Measurements from ENCODE around the gene RASIP1.
A peak's percentile ranks its signal among the peaks of the same experiment; 100 is the strongest.
"Not testable (repeated sequence)": the region's sequence is repeated elsewhere in the genome, so short reads cannot be mapped to it uniquely, and the experiment has no call there.

Gene RASIP1, protein sequence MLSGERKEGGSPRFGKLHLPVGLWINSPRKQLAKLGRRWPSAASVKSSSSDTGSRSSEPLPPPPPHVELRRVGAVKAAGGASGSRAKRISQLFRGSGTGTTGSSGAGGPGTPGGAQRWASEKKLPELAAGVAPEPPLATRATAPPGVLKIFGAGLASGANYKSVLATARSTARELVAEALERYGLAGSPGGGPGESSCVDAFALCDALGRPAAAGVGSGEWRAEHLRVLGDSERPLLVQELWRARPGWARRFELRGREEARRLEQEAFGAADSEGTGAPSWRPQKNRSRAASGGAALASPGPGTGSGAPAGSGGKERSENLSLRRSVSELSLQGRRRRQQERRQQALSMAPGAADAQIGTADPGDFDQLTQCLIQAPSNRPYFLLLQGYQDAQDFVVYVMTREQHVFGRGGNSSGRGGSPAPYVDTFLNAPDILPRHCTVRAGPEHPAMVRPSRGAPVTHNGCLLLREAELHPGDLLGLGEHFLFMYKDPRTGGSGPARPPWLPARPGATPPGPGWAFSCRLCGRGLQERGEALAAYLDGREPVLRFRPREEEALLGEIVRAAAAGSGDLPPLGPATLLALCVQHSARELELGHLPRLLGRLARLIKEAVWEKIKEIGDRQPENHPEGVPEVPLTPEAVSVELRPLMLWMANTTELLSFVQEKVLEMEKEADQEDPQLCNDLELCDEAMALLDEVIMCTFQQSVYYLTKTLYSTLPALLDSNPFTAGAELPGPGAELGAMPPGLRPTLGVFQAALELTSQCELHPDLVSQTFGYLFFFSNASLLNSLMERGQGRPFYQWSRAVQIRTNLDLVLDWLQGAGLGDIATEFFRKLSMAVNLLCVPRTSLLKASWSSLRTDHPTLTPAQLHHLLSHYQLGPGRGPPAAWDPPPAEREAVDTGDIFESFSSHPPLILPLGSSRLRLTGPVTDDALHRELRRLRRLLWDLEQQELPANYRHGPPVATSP

DNA sequence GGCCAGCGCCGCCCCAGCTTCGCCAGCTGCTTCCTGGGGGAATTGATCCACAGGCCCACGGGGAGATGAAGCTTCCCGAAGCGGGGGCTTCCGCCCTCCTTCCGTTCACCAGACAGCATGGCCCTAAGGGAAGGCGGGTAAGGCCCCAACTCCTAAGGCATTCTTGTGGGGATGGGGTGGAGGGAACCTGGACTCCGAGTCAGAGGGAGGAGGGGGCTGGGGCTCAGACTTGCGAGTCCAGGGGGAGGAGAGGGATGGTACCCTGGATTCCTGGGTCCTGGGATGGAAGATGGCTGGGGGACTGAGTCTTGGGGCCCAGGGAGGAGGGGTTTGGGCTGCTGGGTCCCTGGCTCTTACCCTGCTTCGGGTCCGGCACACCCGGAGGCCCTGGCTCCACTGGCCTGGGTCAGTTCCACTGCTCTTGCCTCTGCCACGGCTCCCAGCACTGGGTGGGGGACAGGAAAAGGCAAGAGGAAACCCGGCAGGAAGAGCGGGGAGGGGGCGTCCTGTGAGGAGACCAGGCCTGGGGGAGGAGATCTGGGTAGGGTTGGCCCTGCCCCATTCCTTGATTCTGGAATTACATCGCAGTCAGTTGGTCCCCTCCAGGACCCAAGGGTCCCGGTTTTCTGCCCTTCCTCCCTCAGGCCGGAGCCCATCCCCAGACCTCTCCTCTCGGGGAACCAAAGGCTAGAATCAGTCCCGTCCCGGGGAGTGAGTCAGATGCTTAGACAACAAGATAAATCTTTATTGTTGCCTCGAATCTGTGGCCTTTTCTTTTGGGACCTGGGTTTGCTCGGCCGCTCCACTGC, at the start of gene RASIP1:
Gene RASIP1 (minus strand): TSS at position 447 of the 809 bp plus-strand sequence. CDS start 328 bp downstream, at position 119.
- DNase-seq, result no peak

GRCh38 chr19:48787331-48787730, 46.9 kb upstream of the RASIP1 start:
- DNase-seq, result not testable (repeated sequence)

- not testable (repeated sequence) for DNase-seq
Measured at GRCh38 chr19:48786422-48786821, 46.0 kb upstream of the RASIP1 start.

DNA sequence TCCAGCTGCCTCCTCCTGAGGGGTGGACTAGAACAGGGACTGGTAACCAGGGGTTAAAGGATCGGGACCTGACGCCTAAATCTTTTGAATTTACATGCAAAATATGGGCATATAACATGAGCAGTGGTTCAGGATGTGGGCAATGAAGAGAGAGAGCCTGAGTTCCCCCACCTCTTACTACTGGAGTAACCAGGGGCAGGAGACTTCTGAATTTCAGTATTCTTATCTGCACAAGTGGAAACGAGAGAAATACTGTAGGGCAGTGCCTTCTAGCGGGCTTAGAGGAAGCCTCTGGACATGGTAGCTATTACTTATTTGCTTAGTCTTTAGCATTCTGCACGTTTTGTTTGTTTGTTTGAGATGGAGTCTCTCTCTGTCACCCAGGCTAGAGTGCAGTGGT, 44.1 kb upstream of the RASIP1 start:
- DNase-seq, result peak; percentile 66

DNA sequence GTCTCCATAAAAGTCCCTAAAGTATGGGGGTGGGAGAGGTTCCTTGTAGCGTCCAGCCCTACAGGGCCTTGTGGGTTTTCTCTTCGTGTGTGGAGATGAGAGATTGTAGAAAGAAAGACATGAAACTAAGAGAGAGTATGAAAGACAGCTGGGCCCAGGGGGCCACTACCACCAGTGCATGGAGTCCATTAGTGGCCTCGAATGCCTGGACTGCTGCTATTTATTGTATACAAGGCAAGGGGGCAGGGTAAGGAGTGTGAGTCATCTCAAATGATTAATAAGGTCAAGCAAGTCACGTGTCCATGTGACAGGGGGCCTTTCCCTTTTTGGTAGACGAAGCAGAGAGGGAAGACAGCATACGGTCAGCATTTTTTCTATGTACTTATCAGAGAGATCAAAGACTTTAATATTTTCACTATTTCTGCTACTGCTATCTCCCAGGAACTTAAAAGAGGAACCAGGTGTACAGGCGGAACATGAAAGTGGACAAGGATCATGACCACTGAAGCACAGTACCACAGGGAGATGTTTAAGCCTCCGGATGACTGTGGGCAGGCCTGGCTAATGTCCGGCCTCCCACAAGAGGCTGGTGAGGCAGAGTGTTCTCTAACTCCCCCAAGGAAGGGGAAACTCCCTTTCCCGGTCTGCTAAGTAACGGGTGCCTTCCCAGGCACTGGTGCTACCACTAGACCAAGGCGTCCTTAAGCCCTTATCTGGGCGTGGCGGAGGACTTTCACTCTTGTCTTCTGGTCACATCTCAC, 40.4 kb upstream of the RASIP1 start:
- peak; percentile 58 for DNase-seq

DNA sequence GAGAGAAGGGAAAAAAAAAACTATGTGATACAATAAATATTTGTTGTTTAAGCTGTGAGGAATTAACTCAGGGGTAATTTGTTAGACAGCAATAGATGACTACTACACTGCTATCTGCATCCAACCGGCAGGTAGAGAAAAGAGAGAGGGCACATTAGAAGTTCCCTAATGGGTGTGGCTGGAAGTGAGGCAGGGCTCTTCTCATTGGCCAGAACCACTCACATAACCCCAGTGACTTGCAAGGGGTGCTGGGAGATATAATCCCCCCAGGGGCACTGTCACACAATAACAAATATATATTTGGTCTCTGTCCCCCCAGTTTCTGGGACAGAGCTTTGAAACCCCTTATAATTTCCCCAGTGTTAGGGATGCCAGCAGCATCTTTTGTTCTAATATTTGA, 39.2 kb upstream of the RASIP1 start:
- no peak for DNase-seq

DNA sequence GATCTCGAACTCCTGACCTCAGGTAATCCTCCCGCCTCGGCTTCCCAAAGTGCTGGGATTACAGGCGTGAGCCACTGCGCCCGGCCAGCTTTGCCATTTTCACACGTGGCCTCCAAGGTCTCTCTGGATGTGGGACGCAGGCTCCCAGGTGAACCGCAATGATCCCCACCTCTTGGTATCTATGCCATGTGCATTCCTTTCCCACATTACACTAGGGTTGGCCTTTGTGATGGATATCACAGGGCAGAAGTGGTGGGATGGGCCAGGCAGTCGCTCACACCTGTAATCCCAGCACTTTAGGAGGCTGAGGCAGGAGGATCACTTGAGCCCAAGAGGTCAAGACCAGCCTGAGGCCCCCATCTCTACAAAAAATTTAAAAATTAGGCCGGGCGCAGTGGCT, 37.3 kb upstream of the RASIP1 start:
- no peak for DNase-seq

- no peak for DNase-seq
Measured at GRCh38 chr19:48777139-48777538, 36.7 kb upstream of the RASIP1 start.

DNA sequence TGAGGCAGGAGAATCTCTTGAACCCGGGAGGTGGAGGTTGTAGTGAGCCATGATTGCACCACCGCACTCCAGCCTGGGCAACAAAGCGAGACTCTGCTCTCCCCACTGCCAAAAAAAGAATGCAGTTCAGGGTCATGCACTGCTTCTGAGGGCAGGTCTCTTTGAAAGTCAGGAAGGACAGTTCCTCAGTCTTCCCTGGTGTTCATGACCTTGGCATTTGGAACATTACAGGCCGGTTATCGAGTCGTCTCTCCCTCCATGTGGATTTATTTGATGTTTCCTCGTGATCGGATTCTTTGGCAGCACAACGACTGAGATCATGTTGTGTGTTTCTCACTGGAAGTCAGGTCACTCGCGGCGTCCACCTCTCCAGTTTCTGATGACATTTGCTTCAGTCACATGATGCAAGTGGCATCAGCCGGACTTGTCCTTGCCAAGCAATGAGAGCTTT, 32.1 kb upstream of the RASIP1 start:
- DNase-seq, result no peak

- no peak for DNase-seq
Measured at GRCh38 chr19:48770734-48771472, 30.5 kb upstream of the RASIP1 start.

DNA sequence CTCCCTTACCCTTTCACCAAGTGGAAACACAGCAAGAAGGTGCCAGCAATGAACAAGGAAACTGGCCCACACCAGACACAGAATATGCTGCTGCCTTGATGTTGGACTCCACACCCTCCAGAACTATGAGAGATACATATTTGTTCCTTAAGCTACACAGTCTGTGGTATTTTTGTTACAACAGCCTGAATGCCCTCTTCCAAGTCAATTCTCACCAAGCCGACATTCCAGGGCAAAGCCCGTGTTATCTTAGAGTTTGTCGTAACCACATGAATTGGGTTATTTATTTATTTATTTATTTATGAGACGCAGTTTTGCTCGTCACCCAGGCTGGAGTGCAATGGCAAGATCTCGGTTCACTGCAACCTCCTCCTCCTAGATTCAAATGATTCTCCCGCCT, 29.9 kb upstream of the RASIP1 start:
- DNase-seq, result no peak

- DNase-seq, result peak; percentile 64
Measured at GRCh38 chr19:48768994-48769713, 28.7 kb upstream of the RASIP1 start.

DNA sequence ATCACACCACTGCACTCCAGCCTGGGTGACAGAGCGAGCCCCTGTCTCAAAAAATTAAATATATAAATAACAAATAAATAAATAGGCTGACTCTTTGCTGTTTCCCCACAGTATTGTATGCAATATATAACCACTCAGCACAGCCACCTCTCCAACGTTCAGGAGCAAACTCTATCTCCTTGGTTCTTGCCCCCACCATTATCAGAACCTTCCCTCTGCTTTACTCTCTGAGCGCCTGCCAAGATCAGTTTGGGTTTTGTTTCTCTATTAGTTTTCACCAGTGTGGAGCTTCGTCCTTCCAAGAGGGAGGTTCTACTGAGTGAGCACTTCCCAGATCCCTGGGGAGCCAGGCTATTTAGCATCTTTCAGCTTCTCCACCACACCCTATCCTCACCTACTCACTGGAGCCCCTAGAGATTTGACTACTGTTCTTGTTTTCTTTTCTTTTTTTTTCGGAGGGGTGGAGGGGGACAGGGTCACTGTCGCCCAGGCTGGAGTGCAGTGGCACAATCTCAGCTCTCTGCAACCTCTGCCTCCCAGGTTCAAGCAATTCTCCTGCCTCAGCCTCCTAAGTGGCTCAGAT, 27.9 kb upstream of the RASIP1 start:
- DNase-seq, result not testable (repeated sequence)

DNA sequence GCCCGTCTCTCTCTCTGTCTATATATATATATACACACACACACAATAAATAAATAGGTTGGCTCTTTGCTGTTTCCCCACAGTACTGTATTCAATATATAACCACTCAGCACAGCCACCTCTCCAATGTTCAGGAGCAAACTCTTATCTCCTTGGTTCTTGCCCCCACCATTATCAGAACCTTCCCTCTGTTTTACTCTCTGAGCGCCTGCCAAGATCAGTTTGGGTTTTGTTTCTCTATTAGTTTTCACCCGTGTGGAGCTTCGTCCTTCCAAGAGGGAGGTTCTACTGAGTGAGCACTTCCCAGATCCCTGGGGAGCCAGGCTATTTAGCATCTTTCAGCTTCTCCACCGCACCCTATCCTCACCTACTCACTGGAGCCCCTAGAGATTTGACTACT, 25.4 kb upstream of the RASIP1 start:
- peak; percentile 80 for DNase-seq

- DNase-seq, result no peak
Measured at GRCh38 chr19:48760504-48761205, 20.2 kb upstream of the RASIP1 start.

GRCh38 chr19:48757741-48758144, 17.3 kb upstream of the RASIP1 start:
- no peak for DNase-seq

DNA sequence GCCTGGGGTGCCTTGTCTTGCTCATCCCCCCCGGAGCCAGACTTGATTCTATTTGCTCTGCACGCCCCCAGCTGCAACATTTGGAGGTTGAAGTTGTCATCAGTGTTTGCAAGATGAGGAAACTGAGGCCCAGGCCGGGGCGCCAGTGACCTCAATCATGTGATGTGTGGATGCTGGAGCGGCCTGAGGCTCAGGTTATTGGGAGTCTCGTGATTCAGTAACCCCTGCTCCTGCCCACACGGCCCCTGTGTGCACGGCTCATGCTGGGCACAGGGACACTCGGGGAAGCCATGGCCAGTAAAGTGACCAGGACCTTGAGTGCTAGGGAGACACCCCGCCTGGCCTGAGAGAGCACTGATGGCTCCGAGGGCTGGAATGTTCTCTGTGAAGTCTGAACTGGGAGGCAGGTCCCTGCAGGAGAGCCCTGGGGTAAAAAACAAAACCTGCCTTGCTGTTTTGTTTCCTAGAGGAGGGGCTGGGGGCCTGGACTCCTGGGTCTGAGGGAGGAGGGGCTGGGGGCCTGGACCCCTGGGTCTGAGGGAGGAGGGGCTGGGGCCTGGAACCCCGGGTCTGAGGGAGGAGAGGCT, 16.8 kb upstream of the RASIP1 start:
- no peak for DNase-seq

DNA sequence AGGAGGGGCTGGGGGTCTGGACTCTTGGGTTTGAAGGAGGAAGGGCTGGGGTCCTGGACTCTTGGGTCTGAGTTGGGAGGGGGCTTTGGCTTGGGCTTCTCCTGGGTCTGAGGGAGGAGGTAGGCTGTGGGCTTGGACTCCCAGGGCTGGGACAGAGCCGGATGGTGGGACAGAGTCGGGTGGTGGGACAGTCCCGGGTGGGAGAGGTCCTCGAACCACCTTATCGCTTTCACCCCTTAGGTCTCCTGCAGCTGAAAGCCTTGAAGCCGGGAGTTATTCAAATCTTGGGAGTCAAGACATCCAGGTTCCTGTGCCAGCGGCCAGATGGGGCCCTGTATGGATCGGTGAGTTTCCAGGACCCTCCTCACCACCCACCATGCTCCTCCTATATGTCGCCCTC, 16.3 kb upstream of the RASIP1 start:
- no peak for DNase-seq

GRCh38 chr19:48756212-48756611, 15.8 kb upstream of the RASIP1 start:
- no peak for DNase-seq

Data from hematopoietic multipotent progenitor cell treated with erythropoietin and hydrocortisone succinate and interleukin-3 and kit ligand, for 4 days (in vitro differentiated cells).